ENCODE data around the gene SLC37A2.
"Not testable (repeated sequence)": the region's sequence is repeated elsewhere in the genome, so short reads cannot be mapped to it uniquely, and the experiment has no call there.

SLC37A2 gene

GRCh38 chr11:125084057-125084416, 20.9 kb downstream of the SLC37A2 start:
- DNase-seq (ENCODE audit: low read depth), result no peak

- DNase-seq (ENCODE audit: low read depth), result no peak
Measured at GRCh38 chr11:125084761-125085231, 21.7 kb downstream of the SLC37A2 start.

GRCh38 chr11:125085301-125086081, 22.4 kb downstream of the SLC37A2 start:
- DNase-seq (ENCODE audit: low read depth), result no peak

- no peak for DNase-seq (ENCODE audit: low read depth)
Measured at GRCh38 chr11:125086633-125087296, 23.7 kb downstream of the SLC37A2 start.

- no peak for DNase-seq (ENCODE audit: low read depth)
Measured at GRCh38 chr11:125088123-125088522, 25.0 kb downstream of the SLC37A2 start.

GRCh38 chr11:125088576-125089455, 25.7 kb downstream of the SLC37A2 start:
- no peak for DNase-seq (ENCODE audit: low read depth)

- not testable (repeated sequence) for DNase-seq (ENCODE audit: low read depth)
Measured at GRCh38 chr11:125089481-125089880, 26.4 kb downstream of the SLC37A2 start.

GRCh38 chr11:125090151-125090550, 27.0 kb downstream of the SLC37A2 start:
- not testable (repeated sequence) for DNase-seq (ENCODE audit: low read depth)

- no peak for DNase-seq (ENCODE audit: low read depth)
Measured at GRCh38 chr11:125090816-125091215, 27.7 kb downstream of the SLC37A2 start.

GRCh38 chr11:125091247-125091876, 28.3 kb downstream of the SLC37A2 start:
- peak; percentile 65 for DNase-seq (ENCODE audit: low read depth)

GRCh38 chr11:125091877-125092664, 29.0 kb downstream of the SLC37A2 start:
- no peak for DNase-seq (ENCODE audit: low read depth)

- no peak for DNase-seq (ENCODE audit: low read depth)
Measured at GRCh38 chr11:125092669-125093068, 29.6 kb downstream of the SLC37A2 start.

- no peak for DNase-seq (ENCODE audit: low read depth)
Measured at GRCh38 chr11:125093502-125093901, 30.4 kb downstream of the SLC37A2 start.

- DNase-seq (ENCODE audit: low read depth), result no peak
Measured at GRCh38 chr11:125094731-125095130, 31.6 kb downstream of the SLC37A2 start.

GRCh38 chr11:125100136-125100535, 37.0 kb downstream of the SLC37A2 start:
- DNase-seq (ENCODE audit: low read depth), result no peak

- DNase-seq (ENCODE audit: low read depth), result no peak
Measured at GRCh38 chr11:125101596-125101995, 38.5 kb downstream of the SLC37A2 start.

- no peak for DNase-seq (ENCODE audit: low read depth)
Measured at GRCh38 chr11:125102025-125102424, 38.9 kb downstream of the SLC37A2 start.

- DNase-seq (ENCODE audit: low read depth), result no peak
Measured at GRCh38 chr11:125102510-125102909, 39.4 kb downstream of the SLC37A2 start.

GRCh38 chr11:125105926-125106325, 42.8 kb downstream of the SLC37A2 start:
- DNase-seq (ENCODE audit: low read depth), result no peak

- no peak for DNase-seq (ENCODE audit: low read depth)
Measured at GRCh38 chr11:125108469-125108868, 45.4 kb downstream of the SLC37A2 start.

- no peak for DNase-seq (ENCODE audit: low read depth)
Measured at GRCh38 chr11:125110506-125110905, 47.4 kb downstream of the SLC37A2 start.
